Smooth muscle cell of the brain vasculature (primary cell): Measurements from ENCODE around the gene PALLD.

ENCODE experiments used
- DNase-seq: peaks from one replicate; pipeline ENCODE4 v3.0.0-alpha.2; 2012; ENCODE audit warnings: low read depth, low spot score

The PALLD gene

GRCh38 chr4:168524897-168525296, 28.0 kb downstream of the PALLD start:
- DNase-seq: no peak

GRCh38 chr4:168527560-168527959, 30.7 kb downstream of the PALLD start:
- no peak for DNase-seq

GRCh38 chr4:168528131-168528949, 31.5 kb downstream of the PALLD start:
- DNase-seq: no peak

- no peak for DNase-seq
Observed at GRCh38 chr4:168529257-168529656, 32.4 kb downstream of the PALLD start.

GRCh38 chr4:168531305-168531704, 34.5 kb downstream of the PALLD start:
- no peak for DNase-seq

- no peak for DNase-seq
Observed at GRCh38 chr4:168534535-168534934, 37.7 kb downstream of the PALLD start.

GRCh38 chr4:168535689-168536088, 38.8 kb downstream of the PALLD start:
- DNase-seq: no peak

GRCh38 chr4:168536448-168536847, 39.6 kb downstream of the PALLD start:
- DNase-seq: no peak

GRCh38 chr4:168537086-168537485, 40.2 kb downstream of the PALLD start:
- DNase-seq: no peak

GRCh38 chr4:168537571-168537970, 40.7 kb downstream of the PALLD start:
- no peak for DNase-seq

GRCh38 chr4:168538632-168539031, 41.8 kb downstream of the PALLD start:
- no peak for DNase-seq

- no peak for DNase-seq
Observed at GRCh38 chr4:168540086-168540485, 43.2 kb downstream of the PALLD start.

- DNase-seq: no peak
Observed at GRCh38 chr4:168540503-168541265, 43.8 kb downstream of the PALLD start.

GRCh38 chr4:168541266-168541953, 44.6 kb downstream of the PALLD start:
- no peak for DNase-seq

- no peak for DNase-seq
Observed at GRCh38 chr4:168549143-168549542, 52.3 kb downstream of the PALLD start.

- DNase-seq: no peak
Observed at GRCh38 chr4:168550064-168550766, 53.4 kb downstream of the PALLD start.

- no peak for DNase-seq
Observed at GRCh38 chr4:168551211-168551610, 54.4 kb downstream of the PALLD start.

- DNase-seq: no peak
Observed at GRCh38 chr4:168551945-168552695, 55.3 kb downstream of the PALLD start.

- DNase-seq: no peak
Observed at GRCh38 chr4:168553714-168554370, 57.0 kb downstream of the PALLD start.

GRCh38 chr4:168555437-168555836, 58.6 kb downstream of the PALLD start:
- no peak for DNase-seq
